IPS DF 6.9 (cell line): ENCODE results near the gene NKX6-2.
"Not testable (repeated sequence)": the region's sequence is repeated elsewhere in the genome, so short reads cannot be mapped to it uniquely, and the experiment has no call there.

ENCODE experiments used
- DNase-seq: peaks from one replicate; pipeline ENCODE4 v3.0.0-alpha.2; 2013; ENCODE audit warnings: low read depth, low spot score
- H3K27ac ChIP-seq: one replicate; pipeline ENCODE4 v1.5.1; 2013; ENCODE audit warnings: low read length, control low read depth
- H3K27me3 ChIP-seq: 2 replicates; pipeline ENCODE4 v1.6.1; 2013; ENCODE audit warnings: mild to moderate bottlenecking, low read length; ENCODE audit not compliant: control insufficient read depth, insufficient read depth
- H3K36me3 ChIP-seq: 2 replicates; pipeline ENCODE4 v1.6.1; 2013; ENCODE audit warnings: low read length; ENCODE audit not compliant: control insufficient read depth, insufficient read depth
- H3K4me1 ChIP-seq: 2 replicates; pipeline ENCODE4 v1.6.1; 2013; ENCODE audit warnings: low read length; ENCODE audit not compliant: control insufficient read depth, insufficient read depth
- H3K4me3 ChIP-seq: 2 replicates; pipeline ENCODE4 v1.5.1; 2013; ENCODE audit warnings: mild to moderate bottlenecking, low read length
- H3K9me3 ChIP-seq: 2 replicates; pipeline ENCODE4 v1.6.1; 2013; ENCODE audit warnings: low read length, inconsistent platforms; ENCODE audit not compliant: control insufficient read depth, insufficient read depth
- WGBS: extraction: QIAGEN DNeasy Blood & Tissue Kit; methylation state at CpG from one replicate; pipeline ENCODE4 v1.1.7; 2013; ENCODE audit warnings: mixed read lengths, missing lambda C conversion rate; ENCODE audit not compliant: insufficient read length, insufficient coverage; 5-methylcytosine and 5-hydroxymethylcytosine counted together

Gene NKX6-2

GRCh38 chr10:132780356-132780755 lies 5.6 kb downstream of the NKX6-2 start:
- Histone ChIP-seq H3K36me3 (peaks cover 6% of the 10 kb centered on the region; the same call in 1 of the 2 replicates), H3K27me3 (peaks cover 31% of the 10 kb centered on the region), H3K27ac (no peak overlapping the region), H3K4me3 (no peak overlapping the region), H3K4me1 (peaks cover 2% of the 10 kb centered on the region; the same call in 1 of the 2 replicates), H3K9me3 (no peaks in the 10 kb centered on the region)
- WGBS: no CpG with 5 or more reads among the region's 12 CpGs
- DNase-seq: no peak

- no peak for DNase-seq
- no peak overlapping the region for H3K27ac ChIP-seq
- no CpG with 5 or more reads among the region's 41 CpGs for WGBS
- peaks cover 6% of the 10 kb centered on the region; the same call in 1 of the 2 replicates for H3K36me3 ChIP-seq
- H3K4me1 ChIP-seq: peaks cover 4% of the 10 kb centered on the region; the same call in 1 of the 2 replicates
- H3K27me3 ChIP-seq: peaks cover 25% of the 10 kb centered on the region
- H3K9me3 ChIP-seq: no peaks in the 10 kb centered on the region
- H3K4me3 ChIP-seq: no peak overlapping the region
These were observed 6.2 kb downstream of the NKX6-2 start for GRCh38 chr10:132779549-132780294.

- H3K4me3 ChIP-seq: no peak overlapping the region
- peaks cover 3% of the 10 kb centered on the region; the same call in 1 of the 2 replicates for H3K27me3 ChIP-seq
- H3K4me1 ChIP-seq: peaks cover 2% of the 10 kb centered on the region; the same call in 1 of the 2 replicates
- H3K9me3 ChIP-seq: no peaks in the 10 kb centered on the region
- DNase-seq: no peak
- H3K36me3 ChIP-seq: peaks cover 6% of the 10 kb centered on the region; the same call in 1 of the 2 replicates
- no CpG with 5 or more reads among the region's 14 CpGs for WGBS
- no peak overlapping the region for H3K27ac ChIP-seq
These were observed 8.5 kb downstream of the NKX6-2 start for GRCh38 chr10:132777441-132777840.

GRCh38 chr10:132776821-132777220 lies 9.1 kb downstream of the NKX6-2 start:
- Histone ChIP-seq H3K27ac (no peak overlapping the region), H3K9me3 (no peaks in the 10 kb centered on the region), H3K4me1 (peaks cover 2% of the 10 kb centered on the region; the same call in 1 of the 2 replicates), H3K27me3 (peaks cover 2% of the 10 kb centered on the region; the same call in 1 of the 2 replicates), H3K4me3 (no peak overlapping the region), H3K36me3 (peaks cover 6% of the 10 kb centered on the region; the same call in 1 of the 2 replicates)
- DNase-seq: no peak
- WGBS: no CpG with 5 or more reads among the region's 18 CpGs

GRCh38 chr10:132776186-132776585 lies 9.8 kb downstream of the NKX6-2 start:
- peaks cover 1% of the 10 kb centered on the region; the same call in 1 of the 2 replicates for H3K27me3 ChIP-seq
- H3K4me1 ChIP-seq: peaks cover 2% of the 10 kb centered on the region; the same call in 1 of the 2 replicates
- H3K27ac ChIP-seq: no peak overlapping the region
- no peak overlapping the region for H3K4me3 ChIP-seq
- H3K9me3 ChIP-seq: no peaks in the 10 kb centered on the region
- DNase-seq: no peak
- no CpG with 5 or more reads among the region's 18 CpGs for WGBS
- H3K36me3 ChIP-seq: peaks cover 3% of the 10 kb centered on the region; the same call in 1 of the 2 replicates

GRCh38 chr10:132774902-132775863 lies 10.8 kb downstream of the NKX6-2 start:
- Histone ChIP-seq H3K4me3 (no peak overlapping the region), H3K27me3 (no peaks in the 10 kb centered on the region), H3K27ac (no peak overlapping the region), H3K4me1 (peaks cover 2% of the 10 kb centered on the region; the same call in 1 of the 2 replicates), H3K36me3 (peaks cover 3% of the 10 kb centered on the region; the same call in 1 of the 2 replicates), H3K9me3 (no peaks in the 10 kb centered on the region)
- no CpG with 5 or more reads among the region's 22 CpGs for WGBS
- DNase-seq: no peak

GRCh38 chr10:132774181-132774901 lies 11.6 kb downstream of the NKX6-2 start:
- H3K36me3 ChIP-seq: peaks cover 2% of the 10 kb centered on the region; the same call in 1 of the 2 replicates
- no peak overlapping the region for H3K27ac ChIP-seq
- no peaks in the 10 kb centered on the region for H3K9me3 ChIP-seq
- H3K27me3 ChIP-seq: no peaks in the 10 kb centered on the region
- H3K4me1 ChIP-seq: peaks cover 2% of the 10 kb centered on the region; the same call in 1 of the 2 replicates
- no peak for DNase-seq
- H3K4me3 ChIP-seq: no peak overlapping the region
- WGBS: no CpG with 5 or more reads among the region's 29 CpGs

GRCh38 chr10:132772816-132773215 lies 13.1 kb downstream of the NKX6-2 start:
- H3K27ac ChIP-seq, H3K27me3 ChIP-seq, H3K4me1 ChIP-seq, DNase-seq, H3K36me3 ChIP-seq, H3K4me3 ChIP-seq, H3K9me3 ChIP-seq: not testable (repeated sequence)
- WGBS: no CpG with 5 or more reads among the region's 25 CpGs

- Histone ChIP-seq H3K9me3 (no peaks in the 10 kb centered on the region), H3K27ac (no peak overlapping the region), H3K4me3 (no peak overlapping the region), H3K27me3 (no peaks in the 10 kb centered on the region), H3K4me1 (0 out of 2 replicates have a peak, but pooled peaks cover 2% of the 10 kb centered on the region), H3K36me3 (no peaks in the 10 kb centered on the region)
- DNase-seq: no peak
- no CpG with 5 or more reads among the region's 45 CpGs for WGBS
These were observed 15.6 kb downstream of the NKX6-2 start for GRCh38 chr10:132770061-132771021.
